HUES6 (cell line): ENCODE measurements around the gene ARHGEF37.
"Not testable (repeated sequence)": the region's sequence is repeated elsewhere in the genome, so short reads cannot be mapped to it uniquely, and the experiment has no call there.

ENCODE experiments used
- H3K27ac ChIP-seq: 2 replicates; pipeline ENCODE4 v1.7.0; 2013; ENCODE audit warnings: low read depth, mild to moderate bottlenecking, low read length, inconsistent platforms
- H3K27me3 ChIP-seq: 2 replicates; pipeline ENCODE4 v1.6.1; 2013; ENCODE audit warnings: low read length; ENCODE audit not compliant: control insufficient read depth, insufficient read depth
- H3K36me3 ChIP-seq: 2 replicates; pipeline ENCODE4 v1.6.1; 2013; ENCODE audit warnings: low read length; ENCODE audit not compliant: control insufficient read depth, insufficient read depth
- H3K4me1 ChIP-seq: 2 replicates; pipeline ENCODE4 v1.6.1; 2013; ENCODE audit warnings: low read length; ENCODE audit not compliant: control insufficient read depth, insufficient read depth
- H3K4me3 ChIP-seq: 2 replicates; pipeline ENCODE4 v1.5.1; 2013; ENCODE audit warnings: low read depth, low read length
- H3K9ac ChIP-seq: one replicate; pipeline ENCODE4 v1.6.1; 2013; ENCODE audit warnings: mild to moderate bottlenecking, low read length
- H3K9me3 ChIP-seq: 2 replicates; pipeline ENCODE4 v1.6.1; 2013; ENCODE audit warnings: low read depth, low read length; ENCODE audit not compliant: control insufficient read depth, insufficient read depth

The ARHGEF37 gene

GRCh38 chr5:149549461-149550267 lies 31.6 kb upstream of the ARHGEF37 start:
- H3K9ac ChIP-seq = peak overlapping the region; percentile 98
- peaks cover 50% of the 10 kb centered on the region for H3K36me3 ChIP-seq
- H3K9me3 ChIP-seq = no peaks in the 10 kb centered on the region
- peak overlapping the region; percentile 89 for H3K4me3 ChIP-seq
- H3K27ac ChIP-seq = peak overlapping the region; percentile 93
- no peaks in the 10 kb centered on the region for H3K27me3 ChIP-seq
- peaks cover 27% of the 10 kb centered on the region for H3K4me1 ChIP-seq

DNA sequence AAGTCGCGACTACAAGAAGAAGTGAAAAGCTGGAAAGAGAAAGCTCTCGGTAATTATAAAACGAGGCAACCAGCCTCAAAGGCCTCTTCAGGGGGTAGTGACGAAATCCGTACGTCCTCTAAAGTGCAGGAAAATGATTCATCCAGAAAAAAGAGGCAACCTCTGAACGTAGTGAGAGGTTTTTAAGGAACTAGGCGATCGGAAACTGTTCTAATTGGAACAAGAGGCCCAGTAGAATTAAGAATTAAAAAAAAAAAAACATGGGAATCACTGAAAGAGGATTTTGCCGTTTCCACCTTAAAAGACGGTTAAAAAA lies 31.1 kb upstream of the ARHGEF37 start:
- peaks cover 47% of the 10 kb centered on the region for H3K36me3 ChIP-seq
- no peaks in the 10 kb centered on the region for H3K9me3 ChIP-seq
- peak overlapping the region; percentile 93 for H3K27ac ChIP-seq
- no peaks in the 10 kb centered on the region for H3K27me3 ChIP-seq
- peaks cover 22% of the 10 kb centered on the region for H3K4me1 ChIP-seq
- H3K4me3 ChIP-seq = peak overlapping the region; percentile 89
- peak overlapping the region; percentile 98 for H3K9ac ChIP-seq

- H3K27ac ChIP-seq = peak overlapping the region; percentile 93
- no peaks in the 10 kb centered on the region for H3K9me3 ChIP-seq
- H3K36me3 ChIP-seq = peaks cover 42% of the 10 kb centered on the region
- H3K9ac ChIP-seq = peak overlapping the region; percentile 98
- no peaks in the 10 kb centered on the region for H3K27me3 ChIP-seq
- peaks cover 17% of the 10 kb centered on the region for H3K4me1 ChIP-seq
- peak overlapping the region; percentile 89 for H3K4me3 ChIP-seq
Measured at GRCh38 chr5:149550594-149551226, 30.6 kb upstream of the ARHGEF37 start.

GRCh38 chr5:149551227-149552037 lies 29.9 kb upstream of the ARHGEF37 start, which contains the start of gene CSNK1A1:
Gene CSNK1A1, minus strand, starts transcription at chr5:149551439. Its CDS starts 475 bp downstream, at chr5:149550964.
- peak within 1 kb of the TSS; percentile 98 for H3K9ac ChIP-seq
- no peaks in the 10 kb centered on the region for H3K27me3 ChIP-seq
- H3K27ac ChIP-seq = peak within 1 kb of the TSS; percentile 93
- H3K36me3 ChIP-seq = peaks cover 35% of the 10 kb centered on the region
- no peaks in the 10 kb centered on the region for H3K9me3 ChIP-seq
- peaks cover 17% of the 10 kb centered on the region for H3K4me1 ChIP-seq
- H3K4me3 ChIP-seq = peak within 1 kb of the TSS; percentile 89

DNA sequence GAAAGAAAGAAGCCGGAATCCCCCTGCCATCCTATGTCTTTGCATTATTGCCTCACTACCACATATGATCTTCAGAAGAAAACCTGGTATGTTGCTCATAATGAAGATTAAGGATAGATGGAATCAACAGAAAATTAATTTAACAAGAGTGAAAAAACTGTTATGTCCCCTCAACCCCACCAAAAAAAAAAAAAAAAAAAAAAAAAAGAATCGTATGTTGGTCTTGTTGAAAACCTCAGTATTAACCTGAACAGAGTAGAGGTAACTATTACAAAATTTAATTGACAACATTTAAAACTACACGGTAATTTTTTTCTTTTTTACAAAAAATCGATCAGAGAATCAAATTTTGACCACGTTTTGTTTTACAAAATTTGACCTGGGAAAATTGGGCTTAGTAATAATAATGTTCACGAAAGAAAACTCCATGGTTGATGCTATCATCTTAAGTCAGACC lies 29.2 kb upstream of the ARHGEF37 start:
- H3K4me1 ChIP-seq = peaks cover 11% of the 10 kb centered on the region
- H3K27ac ChIP-seq = peak overlapping the region; percentile 73
- H3K4me3 ChIP-seq = peak overlapping the region; percentile 89
- peaks cover 29% of the 10 kb centered on the region for H3K36me3 ChIP-seq
- no peaks in the 10 kb centered on the region for H3K27me3 ChIP-seq
- H3K9me3 ChIP-seq = no peaks in the 10 kb centered on the region
- peak overlapping the region; percentile 98 for H3K9ac ChIP-seq

GRCh38 chr5:149552553-149553160 lies 28.6 kb upstream of the ARHGEF37 start:
- Histone ChIP-seq H3K4me3 (peak overlapping the region; percentile 89), H3K9me3 (no peaks in the 10 kb centered on the region), H3K4me1 (peaks cover 5% of the 10 kb centered on the region), H3K27me3 (no peaks in the 10 kb centered on the region), H3K27ac (no peak overlapping the region), H3K9ac (no peak overlapping the region), H3K36me3 (peaks cover 23% of the 10 kb centered on the region)

GRCh38 chr5:149559706-149560105 lies 21.6 kb upstream of the ARHGEF37 start:
- H3K27ac ChIP-seq = no peak overlapping the region
- peaks cover 19% of the 10 kb centered on the region for H3K4me1 ChIP-seq

GRCh38 chr5:149561848-149562247 lies 19.4 kb upstream of the ARHGEF37 start:
- H3K9ac ChIP-seq = peak overlapping the region; percentile 57
- peak overlapping the region; percentile 79 for H3K27ac ChIP-seq
- H3K9me3 ChIP-seq = no peaks in the 10 kb centered on the region
- no peaks in the 10 kb centered on the region for H3K27me3 ChIP-seq
- H3K36me3 ChIP-seq = no peaks in the 10 kb centered on the region
- peaks cover 19% of the 10 kb centered on the region for H3K4me1 ChIP-seq
- H3K4me3 ChIP-seq = no peak overlapping the region

More at GRCh38 chr5:149559706-149560105, 21.6 kb upstream of the ARHGEF37 start:
- H3K9ac ChIP-seq = no peak overlapping the region
- H3K36me3 ChIP-seq = no peaks in the 10 kb centered on the region
- H3K4me3 ChIP-seq = no peak overlapping the region
- no peaks in the 10 kb centered on the region for H3K9me3 ChIP-seq
- no peaks in the 10 kb centered on the region for H3K27me3 ChIP-seq

GRCh38 chr5:149563466-149563865 lies 17.8 kb upstream of the ARHGEF37 start:
- Histone ChIP-seq H3K9me3 (no peaks in the 10 kb centered on the region), H3K9ac (no peak overlapping the region), H3K4me1 (peaks cover 19% of the 10 kb centered on the region), H3K27me3 (no peaks in the 10 kb centered on the region), H3K4me3 (no peak overlapping the region), H3K36me3 (no peaks in the 10 kb centered on the region), H3K27ac (peak overlapping the region; percentile 20; the same call in 1 of the 2 replicates)

- H3K4me3 ChIP-seq, H3K27me3 ChIP-seq, H3K9ac ChIP-seq, H3K27ac ChIP-seq, H3K9me3 ChIP-seq, H3K36me3 ChIP-seq: not testable (repeated sequence)
- H3K4me1 ChIP-seq = peaks cover 19% of the 10 kb centered on the region
Measured at GRCh38 chr5:149564542-149565140, 16.7 kb upstream of the ARHGEF37 start.
